Measurements from ENCODE around the gene UBA7. TPM values are rescaled to one million over a fixed set of nuclear protein-coding genes. Genes with fewer than 3 reads are reported as not detected.
A peak's percentile ranks its signal among the peaks of the same experiment; 100 is the strongest.
"Not testable (repeated sequence)": the region's sequence is repeated elsewhere in the genome, so short reads cannot be mapped to it uniquely, and the experiment has no call there.

The UBA7 gene
- total RNA-seq, 2 donors from 2014 or later, result 1.0 to 3.4 TPM

DNA sequence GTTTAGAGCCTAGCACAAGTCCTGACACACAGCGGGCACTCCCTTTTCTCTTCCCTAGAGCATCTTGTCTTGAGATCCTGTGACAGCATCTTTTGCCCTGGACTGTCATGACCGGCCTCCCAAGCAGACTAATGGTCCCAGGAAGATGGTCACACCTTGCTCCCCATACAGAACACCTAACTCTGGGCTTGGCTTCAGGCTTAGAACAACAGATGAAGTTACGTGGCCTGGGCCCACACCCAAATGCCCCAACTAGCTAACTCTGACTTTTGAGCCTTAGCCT lies 26.6 kb downstream of the UBA7 start:
- WGBS, 2 experiments (ENCODE audit: insufficient coverage in 1 of 2, insufficient read length in 1 of 2), result 93 to 100% methylated on average over 2 to 3 of the region's 3 CpGs

DNA sequence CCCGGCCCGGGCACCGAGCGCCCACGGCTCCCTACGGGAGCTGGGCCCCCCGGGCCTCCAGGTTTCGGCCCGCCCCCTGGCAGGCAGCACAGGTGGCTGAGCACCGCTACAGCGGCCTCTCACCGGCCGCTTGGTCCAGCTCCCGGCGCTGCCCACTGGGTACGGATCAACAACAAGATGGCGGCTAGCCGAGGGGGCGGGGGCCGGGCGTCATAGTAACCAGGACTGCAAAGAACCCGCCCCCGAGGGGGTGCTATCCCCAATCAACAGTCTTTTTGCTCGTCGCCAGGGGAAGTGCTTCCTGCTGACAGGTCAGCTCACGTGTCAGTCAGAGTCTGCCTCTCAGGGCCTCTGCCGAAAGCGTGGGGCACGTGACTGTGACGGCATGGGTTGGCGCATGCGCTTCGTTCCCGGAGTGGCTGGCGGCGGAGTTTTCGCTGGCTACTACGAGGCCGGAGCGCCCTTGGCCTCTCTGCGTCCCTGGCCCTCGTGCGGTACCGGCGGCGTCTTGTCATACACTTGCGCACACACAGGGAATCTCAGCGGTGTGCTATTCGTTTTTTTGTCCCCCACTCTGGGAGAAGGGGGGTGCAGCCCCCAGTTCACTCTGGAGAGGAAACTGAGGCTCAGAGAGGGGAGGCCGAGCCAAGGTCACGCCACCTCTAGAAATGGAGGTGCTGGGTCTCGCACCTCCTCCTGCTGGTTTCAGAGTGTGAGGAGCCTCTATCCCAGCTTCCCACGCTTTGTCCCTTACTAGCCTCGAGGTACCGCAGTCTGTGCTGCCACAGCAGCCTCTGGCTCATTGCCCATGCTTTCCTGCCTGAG lies 27.2 kb downstream of the UBA7 start, which contains the start of gene IP6K1:
TSS of gene IP6K1 (minus strand) at position 186 of the 825 bp plus-strand sequence. CDS start 38,502 bp downstream, outside the sequence.
- H3K9me3 ChIP-seq (ENCODE audit: control insufficient read depth, low read length), result no peaks in the 10 kb centered on the region
- H3K9me3 Mint-ChIP-seq, result no peaks in the 10 kb centered on the region
- H3K36me3 ChIP-seq (ENCODE audit: control insufficient read depth, insufficient read depth, low read length), result peaks cover 17% of the 10 kb centered on the region
- H3K9ac ChIP-seq (ENCODE audit: extremely low read depth, low read length, poor library complexity, severe bottlenecking), result peak within 1 kb of the TSS; percentile 74
- peak within 1 kb of the TSS; percentile 81 for H3K4me3 Mint-ChIP-seq
- no peaks in the 10 kb centered on the region for H3K27me3 ChIP-seq (ENCODE audit: control insufficient read depth, insufficient read depth, low read length, poor library complexity, severe bottlenecking)
- peak within 1 kb of the TSS; percentile 82 for H3K27ac ChIP-seq (ENCODE audit: low read depth, low read length)
- TF ChIP-seq, protein P1, sequence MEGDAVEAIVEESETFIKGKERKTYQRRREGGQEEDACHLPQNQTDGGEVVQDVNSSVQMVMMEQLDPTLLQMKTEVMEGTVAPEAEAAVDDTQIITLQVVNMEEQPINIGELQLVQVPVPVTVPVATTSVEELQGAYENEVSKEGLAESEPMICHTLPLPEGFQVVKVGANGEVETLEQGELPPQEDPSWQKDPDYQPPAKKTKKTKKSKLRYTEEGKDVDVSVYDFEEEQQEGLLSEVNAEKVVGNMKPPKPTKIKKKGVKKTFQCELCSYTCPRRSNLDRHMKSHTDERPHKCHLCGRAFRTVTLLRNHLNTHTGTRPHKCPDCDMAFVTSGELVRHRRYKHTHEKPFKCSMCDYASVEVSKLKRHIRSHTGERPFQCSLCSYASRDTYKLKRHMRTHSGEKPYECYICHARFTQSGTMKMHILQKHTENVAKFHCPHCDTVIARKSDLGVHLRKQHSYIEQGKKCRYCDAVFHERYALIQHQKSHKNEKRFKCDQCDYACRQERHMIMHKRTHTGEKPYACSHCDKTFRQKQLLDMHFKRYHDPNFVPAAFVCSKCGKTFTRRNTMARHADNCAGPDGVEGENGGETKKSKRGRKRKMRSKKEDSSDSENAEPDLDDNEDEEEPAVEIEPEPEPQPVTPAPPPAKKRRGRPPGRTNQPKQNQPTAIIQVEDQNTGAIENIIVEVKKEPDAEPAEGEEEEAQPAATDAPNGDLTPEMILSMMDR (conservative IDR thresholded peaks at IDR 0.05), result no peak
- H3K4me1 ChIP-seq (ENCODE audit: control insufficient read depth, insufficient read depth, low read length), result no peaks in the 10 kb centered on the region
- H3K4me1 Mint-ChIP-seq, result peaks cover 4% of the 10 kb centered on the region
- H3K27ac Mint-ChIP-seq, result peak within 1 kb of the TSS; percentile 94
- H3K27me3 Mint-ChIP-seq (ENCODE audit: insufficient read depth), result peaks cover 5% of the 10 kb centered on the region
- 7 to 9% methylated on average over 43 to 55 of the region's 55 CpGs for WGBS, 2 experiments (ENCODE audit: insufficient coverage in 1 of 2, insufficient read length in 1 of 2)
- peak within 1 kb of the TSS; percentile 91 for H3K4me3 ChIP-seq (ENCODE audit: low read length)
- H3K36me3 Mint-ChIP-seq (ENCODE audit: low read depth), result peaks cover 15% of the 10 kb centered on the region
- peak; percentile 100 for DNase-seq

More for the DNA sequence above, 26.6 kb downstream of the UBA7 start:
- H3K27me3 ChIP-seq (ENCODE audit: control insufficient read depth, insufficient read depth, low read length, poor library complexity, severe bottlenecking), result no peaks in the 10 kb centered on the region
- Mint-ChIP-seq H3K9me3 (no peaks in the 10 kb centered on the region), H3K4me1 (peaks cover 4% of the 10 kb centered on the region), H3K27me3 (ENCODE audit: insufficient read depth) (peaks cover 5% of the 10 kb centered on the region), H3K27ac (peak overlapping the region; percentile 94), H3K36me3 (ENCODE audit: low read depth) (peaks cover 14% of the 10 kb centered on the region), H3K4me3 (peak overlapping the region; percentile 81)
- H3K36me3 ChIP-seq (ENCODE audit: control insufficient read depth, insufficient read depth, low read length), result peaks cover 15% of the 10 kb centered on the region
- H3K9me3 ChIP-seq (ENCODE audit: control insufficient read depth, low read length), result no peaks in the 10 kb centered on the region
- no peaks in the 10 kb centered on the region for H3K4me1 ChIP-seq (ENCODE audit: control insufficient read depth, insufficient read depth, low read length)
- peak overlapping the region; percentile 69 for H3K9ac ChIP-seq (ENCODE audit: extremely low read depth, low read length, poor library complexity, severe bottlenecking)
- H3K27ac ChIP-seq (ENCODE audit: low read depth, low read length), result peak overlapping the region; percentile 70
- no peak for DNase-seq
- H3K4me3 ChIP-seq (ENCODE audit: low read length), result peak overlapping the region; percentile 91
- TF ChIP-seq, protein P1 (conservative IDR thresholded peaks at IDR 0.05), result no peak

DNA sequence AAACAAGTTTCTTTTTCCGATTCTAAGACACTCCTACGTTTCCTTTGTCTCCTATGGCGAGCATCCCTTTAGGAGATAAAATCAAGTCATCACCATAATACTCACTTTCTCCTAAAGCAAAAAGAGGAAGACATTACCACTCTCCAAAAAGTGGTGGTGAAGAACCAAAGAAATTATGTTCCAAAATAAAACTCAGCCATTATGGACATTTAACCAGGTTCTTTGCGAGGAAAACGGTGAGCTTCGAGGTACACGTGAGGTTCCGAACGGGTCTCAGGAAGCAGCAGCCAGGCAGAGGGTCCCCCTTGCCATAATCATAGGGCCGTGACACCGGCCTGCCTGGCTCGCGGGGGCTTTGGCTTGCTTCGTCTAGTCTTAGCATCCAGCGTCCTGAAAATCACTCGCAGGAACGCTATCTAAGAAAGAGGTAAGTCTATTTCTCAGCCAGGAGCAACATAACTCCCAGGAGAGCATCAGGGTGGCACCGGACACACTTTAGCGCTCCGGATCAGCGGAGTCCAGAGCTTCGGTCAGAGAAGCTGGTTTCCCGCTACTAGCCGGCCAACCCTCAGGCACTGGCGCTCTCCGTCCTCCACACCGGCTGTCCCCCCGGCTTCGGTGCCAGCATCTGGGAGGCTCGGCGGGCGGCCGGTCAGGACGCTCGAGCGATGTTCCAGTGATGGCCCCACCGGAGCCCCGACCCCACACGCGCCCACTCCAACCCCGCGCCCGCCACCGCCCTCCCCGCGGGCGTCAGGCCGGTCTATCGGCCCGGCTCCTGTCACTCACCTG lies 28.0 kb downstream of the UBA7 start:
- no peaks in the 10 kb centered on the region for H3K9me3 Mint-ChIP-seq
- peaks cover 19% of the 10 kb centered on the region for H3K36me3 Mint-ChIP-seq (ENCODE audit: low read depth)
- DNase-seq, result no peak
- peaks cover 5% of the 10 kb centered on the region for H3K27me3 Mint-ChIP-seq (ENCODE audit: insufficient read depth)
- peak overlapping the region; percentile 74 for H3K9ac ChIP-seq (ENCODE audit: extremely low read depth, low read length, poor library complexity, severe bottlenecking)
- H3K27ac ChIP-seq (ENCODE audit: low read depth, low read length), result peak overlapping the region; percentile 82
- H3K27ac Mint-ChIP-seq, result peak overlapping the region; percentile 87
- H3K36me3 ChIP-seq (ENCODE audit: control insufficient read depth, insufficient read depth, low read length), result peaks cover 24% of the 10 kb centered on the region
- peak overlapping the region; percentile 81 for H3K4me3 Mint-ChIP-seq
- H3K4me1 ChIP-seq (ENCODE audit: control insufficient read depth, insufficient read depth, low read length), result no peaks in the 10 kb centered on the region
- 6 to 7% methylated on average over 23 to 50 of the region's 50 CpGs for WGBS, 2 experiments (ENCODE audit: insufficient coverage in 1 of 2, insufficient read length in 1 of 2)
- H3K9me3 ChIP-seq (ENCODE audit: control insufficient read depth, low read length), result no peaks in the 10 kb centered on the region
- TF ChIP-seq, protein P1 (conservative IDR thresholded peaks at IDR 0.05), result no peak
- no peaks in the 10 kb centered on the region for H3K27me3 ChIP-seq (ENCODE audit: control insufficient read depth, insufficient read depth, low read length, poor library complexity, severe bottlenecking)
- peaks cover 7% of the 10 kb centered on the region for H3K4me1 Mint-ChIP-seq
- H3K4me3 ChIP-seq (ENCODE audit: low read length), result peak overlapping the region; percentile 91

DNA sequence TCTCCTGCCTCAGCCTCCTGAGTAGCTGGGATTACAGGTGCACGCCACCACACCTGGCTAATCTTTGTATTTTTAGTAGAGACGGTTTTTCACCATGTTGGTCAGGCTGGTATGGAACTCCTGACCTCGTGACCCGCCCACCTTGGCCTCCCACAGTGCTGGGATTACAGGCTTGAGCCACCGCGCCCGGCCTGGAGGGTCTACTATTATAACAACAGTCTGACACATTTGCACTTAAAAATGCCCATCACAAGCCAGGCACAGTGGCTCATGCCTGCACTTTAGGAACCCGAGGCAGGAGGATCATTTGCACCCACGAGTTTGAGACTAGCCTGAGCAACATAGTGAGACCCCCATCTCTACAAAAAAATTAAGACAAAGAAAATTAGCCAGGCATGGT lies 31.5 kb downstream of the UBA7 start:
- H3K27ac Mint-ChIP-seq; H3K27me3 Mint-ChIP-seq (ENCODE audit: insufficient read depth): not testable (repeated sequence)
- H3K36me3 Mint-ChIP-seq (ENCODE audit: low read depth), result peaks cover 38% of the 10 kb centered on the region

More for the DNA sequence above, 31.5 kb downstream of the UBA7 start:
- not testable (repeated sequence) for H3K9ac ChIP-seq (ENCODE audit: extremely low read depth, low read length, poor library complexity, severe bottlenecking); DNase-seq; H3K4me1 Mint-ChIP-seq; H3K27me3 ChIP-seq (ENCODE audit: control insufficient read depth, insufficient read depth, low read length, poor library complexity, severe bottlenecking); H3K4me3 Mint-ChIP-seq; H3K9me3 Mint-ChIP-seq; H3K4me3 ChIP-seq (ENCODE audit: low read length); H3K4me1 ChIP-seq (ENCODE audit: control insufficient read depth, insufficient read depth, low read length); H3K27ac ChIP-seq (ENCODE audit: low read depth, low read length); H3K9me3 ChIP-seq (ENCODE audit: control insufficient read depth, low read length)
- 94 to 97% methylated on average over 9 of the region's 9 CpGs for WGBS, 2 experiments (ENCODE audit: insufficient coverage in 1 of 2, insufficient read length in 1 of 2)
- peaks cover 41% of the 10 kb centered on the region for H3K36me3 ChIP-seq (ENCODE audit: control insufficient read depth, insufficient read depth, low read length)

All from endodermal cell (in vitro differentiated cells).